WTC11 (cell line): ENCODE data around the gene ALG5. TPM values are rescaled to one million over a fixed set of nuclear protein-coding genes. Genes with fewer than 3 reads are reported as not detected.

Experiments used
- ATAC-seq: fragments of 200-7000 bp; cut with Tn5 transposase; 2 replicates; pipeline ENCODE4 v1.10.0; 2021; ENCODE audit warnings: mild to moderate bottlenecking, moderate library complexity
- CTCF ChIA-PET: fragments of 300-600 bp; sonication (Branson Sonifier 250); formaldehyde crosslinking; loops from one replicate; lab custom pipeline; 2021; ENCODE audit warnings: antibody characterized with exemption; lab: Charles Lee
- POLR2A ChIA-PET: fragments of 350-600 bp; sonication (Branson Sonifier 250); formaldehyde crosslinking; loops from one replicate; lab custom pipeline; 2021; ENCODE audit warnings: antibody characterized with exemption; lab: Charles Lee
- DNase-seq: peaks from one replicate; pipeline ENCODE4 v3.0.0; 2021; ENCODE audit warnings: low spot score
- H3K27ac Mint-ChIP-seq: 2 replicates; pipeline ENCODE4 v1.8.0; 2021; ENCODE audit warnings: mixed read lengths
- H3K27me3 Mint-ChIP-seq: 2 replicates; pipeline ENCODE4 v1.8.0; 2021; ENCODE audit warnings: low read depth, mild to moderate bottlenecking, moderate library complexity, mixed read lengths
- H3K36me3 Mint-ChIP-seq: 2 replicates; pipeline ENCODE4 v1.8.0; 2021; ENCODE audit warnings: mixed read lengths
- H3K4me1 Mint-ChIP-seq: 2 replicates; pipeline ENCODE4 v1.8.0; 2022; ENCODE audit warnings: mixed read lengths
- H3K4me3 Mint-ChIP-seq: 2 replicates; pipeline ENCODE4 v1.8.0; 2021; ENCODE audit warnings: mild to moderate bottlenecking, moderate library complexity, mixed read lengths
- H3K9me3 Mint-ChIP-seq: 2 replicates; pipeline ENCODE4 v1.8.0; 2021; ENCODE audit warnings: mixed read lengths
- CREM ChIP-seq: sonication (generic); formaldehyde crosslinking; IDR thresholded peaks from 2 replicates; pipeline ENCODE4 v1.8.1; 2022; ENCODE audit warnings: mild to moderate bottlenecking, missing genetic modification reagents, moderate library complexity
- E2F1 ChIP-seq: sonication (generic); formaldehyde crosslinking; IDR thresholded peaks from 2 replicates; pipeline ENCODE4 v1.8.0; 2022; ENCODE audit warnings: mild to moderate bottlenecking, missing genetic modification reagents
- HMGXB4 ChIP-seq: sonication (generic); formaldehyde crosslinking; IDR thresholded peaks from 2 replicates; pipeline ENCODE4 v1.8.1; 2023; ENCODE audit warnings: mild to moderate bottlenecking, moderate library complexity, missing genetic modification reagents
- IRF1 ChIP-seq: sonication (generic); formaldehyde crosslinking; IDR thresholded peaks from 2 replicates; pipeline ENCODE4 v1.8.0; 2023; ENCODE audit warnings: missing genetic modification reagents
- MLX ChIP-seq: sonication (generic); formaldehyde crosslinking; IDR thresholded peaks from 2 replicates; pipeline ENCODE4 v1.8.1; 2023; ENCODE audit warnings: mild to moderate bottlenecking, missing genetic modification reagents, moderate library complexity
- PRDM15 ChIP-seq: sonication (generic); formaldehyde crosslinking; IDR thresholded peaks from 2 replicates; pipeline ENCODE4 v1.8.0; 2022; ENCODE audit warnings: missing genetic modification reagents
- SMAD3 ChIP-seq: sonication (generic); formaldehyde crosslinking; IDR thresholded peaks from 2 replicates; pipeline ENCODE4 v1.8.0; 2022; ENCODE audit warnings: missing genetic modification reagents, mild to moderate bottlenecking, borderline replicate concordance
- ZBTB43 ChIP-seq: sonication (generic); formaldehyde crosslinking; IDR thresholded peaks from 2 replicates; pipeline ENCODE4 v1.8.1; 2023; ENCODE audit warnings: mild to moderate bottlenecking, missing genetic modification reagents
- ZNF263 ChIP-seq: sonication (generic); formaldehyde crosslinking; IDR thresholded peaks from 2 replicates; pipeline ENCODE4 v1.8.1; 2022; ENCODE audit warnings: low read depth, mild to moderate bottlenecking, moderate library complexity, missing genetic modification reagents
- total RNA-seq: library from RNA; stranded (reverse); gene quantifications from 3 replicates; pipeline ENCODE4 v1.2.3, GENCODE V29; 2021

The ALG5 gene
- total RNA-seq, 1 experiment from 2014 or later, result 18.4 TPM

- TF ChIP-seq IRF1 (CRISPR knock-in tag), result no peak
These were observed 10.6 kb upstream of the ALG5 start (continued) for GRCh38 chr13:37009692-37010091.

- CTCF ChIA-PET, result no interaction called here
- Mint-ChIP-seq H3K9me3 (no peaks in the 10 kb centered on the region), H3K27me3 (no peaks in the 10 kb centered on the region; the same call in 1 of the 2 replicates), H3K4me3 (peak overlapping the region; percentile 100), H3K4me1 (peaks cover 16% of the 10 kb centered on the region), H3K36me3 (peaks cover 41% of the 10 kb centered on the region), H3K27ac (peak overlapping the region; percentile 65; the same call in 1 of the 2 replicates)
- TF ChIP-seq CREM (CRISPR knock-in tag), result no peak
- TF ChIP-seq ZBTB43, result no peak
- no peak for TF ChIP-seq MLX (CRISPR knock-in tag)
- no peak for TF ChIP-seq PRDM15
- DNase-seq, result no peak
- no peak for ATAC-seq
- POLR2A ChIA-PET, result no interaction called here
These were observed 2.7 kb upstream of the ALG5 start for GRCh38 chr13:37001921-37002250.

- Mint-ChIP-seq H3K4me1 (peaks cover 19% of the 10 kb centered on the region), H3K4me3 (peak overlapping the region; percentile 100), H3K9me3 (no peaks in the 10 kb centered on the region), H3K27me3 (no peaks in the 10 kb centered on the region; the same call in 1 of the 2 replicates), H3K36me3 (peaks cover 17% of the 10 kb centered on the region), H3K27ac (peak overlapping the region; percentile 91)
- DNase-seq, result peak; percentile 24
- TF ChIP-seq CREM (CRISPR knock-in tag) (no peak), E2F1 (CRISPR knock-in tag) (0 out of 2 replicates have a peak, but pooled peaks have one; percentile 12), HMGXB4 (no peak), SMAD3 (0 out of 2 replicates have a peak, but pooled peaks have one; percentile 13), ZNF263 (CRISPR knock-in tag) (no peak)
- POLR2A ChIA-PET, result interaction anchor here (1.8 kb wide), 1 partner anchor 8 kb away, joined by 8 read pairs; no protein-coding TSS in a partner anchor
- peak; percentile 25 for ATAC-seq
- CTCF ChIA-PET, result interaction anchor here (1.0 to 1.2 kb wide), 2 partner anchors 17 to 140 kb away, joined by 3 to 4 read pairs; no protein-coding TSS in a partner anchor
These were observed 507 bp downstream of the ALG5 start for GRCh38 chr13:36998624-36999041.
